ENCODE data around the gene L1CAM.

The L1CAM gene

GRCh38 chrX:153812220-153812619, 73.8 kb downstream of the L1CAM start:
- H3K4me2 ChIP-seq (ENCODE audit: low read depth, low read length, poor library complexity, severe bottlenecking): no peak overlapping the region
- no peaks in the 10 kb centered on the region for H3K79me2 ChIP-seq (ENCODE audit: insufficient read depth, low read length)

More at GRCh38 chrX:153812220-153812619, 73.8 kb downstream of the L1CAM start:
- H3K27ac ChIP-seq (ENCODE audit: low read depth, low read length): no peak overlapping the region
- H3K9me2 ChIP-seq (replicated peaks; ENCODE audit: insufficient read depth, low read length): no peaks in the 10 kb centered on the region
- H4K20me1 ChIP-seq (ENCODE audit: low read depth, low read length): no peaks in the 10 kb centered on the region
- no peaks in the 10 kb centered on the region for H3F3A ChIP-seq (ENCODE audit: insufficient read depth)
- no peaks in the 10 kb centered on the region for H3K9me3 ChIP-seq (ENCODE audit: insufficient read depth, low read length)
- no peak overlapping the region for H3K9ac ChIP-seq (ENCODE audit: low read length)
- H2AFZ ChIP-seq (ENCODE audit: low read depth, low read length, severe bottlenecking): no peak overlapping the region
- H3K27me3 ChIP-seq (ENCODE audit: low read length): no peaks in the 10 kb centered on the region
- H3K36me3 ChIP-seq (ENCODE audit: low read length): no peaks in the 10 kb centered on the region
- TF ChIP-seq EZH2phosphoT487 (conservative IDR thresholded peaks at IDR 0.05; ENCODE audit: low read length) (no peak), CTCF (IDR thresholded peaks at IDR 0.05; ENCODE audit: insufficient read depth, low read length, poor library complexity, severe bottlenecking) (no peak)
- no peak overlapping the region for H3K4me3 ChIP-seq (ENCODE audit: insufficient read depth, low read length, poor library complexity, severe bottlenecking)
